GM12878 (cell line): ENCODE measurements around the gene ADD2. TPM values are rescaled to one million over a fixed set of nuclear protein-coding genes. Genes with fewer than 3 reads are reported as not detected.

Experiments
- ATAC-seq: fragments of 200-7000 bp; cut with Tn5 transposase; 3 replicates; pipeline ENCODE4 v1.9.1; 2020; ENCODE audit warnings: mild to moderate bottlenecking, moderate library complexity
- BruUV-seq: library from RNA; stranded (reverse); fragments of 400-500 nt; replicated peaks from 2 replicates; lab custom pipeline; 2021; lab: Mats Ljungman, UMichigan
- CTCF ChIA-PET: fragments of 300-600 bp; sonication (Branson Sonifier 250); formaldehyde crosslinking; extraction: SDS; loops from one replicate; lab custom pipeline; 2021; ENCODE audit warnings: inconsistent platforms; lab: Yijun Ruan, JAX
- POLR2A ChIA-PET: fragments of 350-600 bp; formaldehyde crosslinking; extraction: SDS; loops from one replicate; lab custom pipeline; 2021; ENCODE audit warnings: inconsistent platforms; lab: Charles Lee
- RAD21 ChIA-PET: fragments of 300-600 bp; sonication (Branson Sonifier 250); formaldehyde crosslinking; loops from one replicate; lab custom pipeline; 2023; ENCODE audit warnings: antibody characterized with exemption; ENCODE audit not compliant: unreplicated experiment; lab: Charles Lee
- SMC1A ChIA-PET: fragments of 300-600 bp; sonication (Branson Sonifier 250); formaldehyde crosslinking; loops from one replicate; lab custom pipeline; 2023; ENCODE audit not compliant: unreplicated experiment, uncharacterized antibody; lab: Charles Lee
- DNase-seq: peaks from one replicate; pipeline ENCODE4 v3.0.0-alpha.2; 2011; ENCODE audit warnings: low read depth, low spot score
- FAIRE-seq: peaks from 3 replicates; lab custom pipeline; 2011; peaks lifted over from hg19 to GRCh38; lab: Jason Lieb, UNC
- H2AFZ ChIP-seq: 2 replicates; pipeline ENCODE4 v1.6.0; 2011; ENCODE audit warnings: low read depth, low read length, control low read depth; ENCODE audit not compliant: control insufficient read depth
- H3K27ac ChIP-seq: 2 replicates; pipeline ENCODE4 v1.5.1; 2011; ENCODE audit warnings: control low read depth; ENCODE audit not compliant: control insufficient read depth, insufficient read depth
- H3K27me3 ChIP-seq, 2 experiments: replicated peaks in 1 of 2; 2 replicates each; pipeline versions ENCODE4 v1.6.0 to v1.6.1; 2011; ENCODE audit warnings: low read length in 1 of 2; ENCODE audit not compliant: control insufficient read depth in 2 of 2, insufficient read depth in 2 of 2
- H3K36me3 ChIP-seq, 2 experiments: 2 replicates each; pipeline ENCODE4 v1.5.1; 2011; ENCODE audit warnings: low read length in 1 of 2; ENCODE audit not compliant: control insufficient read depth in 2 of 2, insufficient read depth in 2 of 2
- H3K4me1 ChIP-seq: 2 replicates; pipeline ENCODE4 v1.6.1; 2011; ENCODE audit warnings: mild to moderate bottlenecking, low read length, moderate library complexity, mixed read lengths; ENCODE audit not compliant: control insufficient read depth, insufficient read depth
- H3K4me2 ChIP-seq: 2 replicates; pipeline ENCODE4 v1.6.0; 2011; ENCODE audit warnings: control low read depth; ENCODE audit not compliant: control insufficient read depth, insufficient read depth
- H3K4me3 ChIP-seq: fragments of 200-600 bp; sonication (generic); 2 replicates; pipeline ENCODE4 v1.5.1; 2016
- H3K79me2 ChIP-seq: 2 replicates; pipeline ENCODE4 v1.6.0; 2011; ENCODE audit warnings: low read length; ENCODE audit not compliant: control insufficient read depth, insufficient read depth
- H3K9ac ChIP-seq: 2 replicates; pipeline ENCODE4 v1.8.0; 2011; ENCODE audit warnings: low read length, control low read depth, mixed read lengths; ENCODE audit not compliant: control insufficient read depth, insufficient read depth
- H3K9me3 ChIP-seq: replicated peaks from 3 replicates; pipeline ENCODE4 v1.5.1; 2011; ENCODE audit warnings: mild to moderate bottlenecking, low read length; ENCODE audit not compliant: control insufficient read depth, insufficient read depth
- H4K20me1 ChIP-seq: 2 replicates; pipeline ENCODE4 v1.6.0; 2011; ENCODE audit not compliant: control insufficient read depth, insufficient read depth
- BCLAF1 ChIP-seq: fragments of 450-650 bp; IDR thresholded peaks from 2 replicates; pipeline ENCODE4 v1.6.1; 2017; ENCODE audit warnings: antibody characterized with exemption, mild to moderate bottlenecking, moderate library complexity
- BHLHE40 ChIP-seq, 2 experiments: fragments of 450-650 bp in 1 of 2; IDR thresholded peaks; 2 replicates each; pipeline ENCODE4 v1.6.1; 2011 to 2017; ENCODE audit warnings: low read depth in 2 of 2, borderline replicate concordance in 1 of 2, improper control_type of control experiment in 1 of 2, low read length in 1 of 2, mild to moderate bottlenecking in 1 of 2
- BMI1 ChIP-seq: fragments of 450-650 bp; IDR thresholded peaks from 2 replicates; pipeline ENCODE4 v1.6.1; 2016; ENCODE audit warnings: mild to moderate bottlenecking, moderate library complexity, borderline replicate concordance
- EED ChIP-seq: sonication (generic); IDR thresholded peaks from 2 replicates; pipeline ENCODE4 v1.6.1; 2016; ENCODE audit warnings: antibody characterized with exemption, low read depth
- GABPA ChIP-seq: IDR thresholded peaks from 2 replicates; pipeline ENCODE4 v1.6.1; 2014; ENCODE audit warnings: antibody characterized with exemption, low read depth, mild to moderate bottlenecking, inconsistent platforms
- IKZF1 ChIP-seq: fragments of 450-650 bp; conservative IDR thresholded peaks from 2 replicates; pipeline ENCODE4 v1.6.1; 2017; ENCODE audit warnings: antibody characterized with exemption, mild to moderate bottlenecking
- IRF3 ChIP-seq: fragments of 450-650 bp; IDR thresholded peaks from 2 replicates; pipeline ENCODE4 v1.6.1; 2014; ENCODE audit warnings: mild to moderate bottlenecking
- JUNB ChIP-seq: IDR thresholded peaks from 2 replicates; pipeline ENCODE4 v1.6.1; 2016; ENCODE audit warnings: antibody characterized with exemption, mild to moderate bottlenecking
- MTA2 ChIP-seq: fragments of 450-650 bp; IDR thresholded peaks from 2 replicates; pipeline ENCODE4 v1.6.1; 2016; ENCODE audit warnings: low read depth, mild to moderate bottlenecking, moderate library complexity
- MXI1 ChIP-seq: fragments of 150-350 bp; IDR thresholded peaks from 2 replicates; pipeline ENCODE4 v1.6.1; 2011; ENCODE audit warnings: low read depth, mild to moderate bottlenecking, inconsistent platforms, low read length, improper control_type of control experiment
- MYB ChIP-seq: fragments of 150-350 bp; IDR thresholded peaks from 2 replicates; pipeline ENCODE4 v1.6.1; 2014; ENCODE audit warnings: mild to moderate bottlenecking, low read depth, low read length, borderline replicate concordance
- NFXL1 ChIP-seq: fragments of 450-650 bp; IDR thresholded peaks from 2 replicates; pipeline ENCODE4 v1.6.1; 2017; ENCODE audit warnings: antibody characterized with exemption, mild to moderate bottlenecking, borderline replicate concordance
- POLR2AphosphoS5 ChIP-seq: IDR thresholded peaks from 2 replicates; pipeline ENCODE4 v1.6.1; 2011; ENCODE audit warnings: mild to moderate bottlenecking, low read length, inconsistent platforms
- POU2F2 ChIP-seq: IDR thresholded peaks from 3 replicates; pipeline ENCODE4 v1.6.1; 2011; ENCODE audit warnings: low read depth, mild to moderate bottlenecking, low read length, borderline replicate concordance
- SKIL ChIP-seq: fragments of 450-650 bp; IDR thresholded peaks from 2 replicates; pipeline ENCODE4 v1.6.1; 2017; ENCODE audit warnings: mild to moderate bottlenecking, low read depth, inconsistent platforms; ENCODE audit not compliant: poor library complexity, severe bottlenecking
- SMAD1 ChIP-seq: fragments of 450-650 bp; IDR thresholded peaks from 2 replicates; pipeline ENCODE4 v1.6.1; 2018; ENCODE audit warnings: mild to moderate bottlenecking, low read depth; ENCODE audit not compliant: partially characterized antibody
- SUZ12 ChIP-seq: fragments of 200-600 bp; sonication (generic); IDR thresholded peaks from one replicate; pipeline ENCODE4 v1.6.1; 2018; ENCODE audit warnings: antibody characterized with exemption, mild to moderate bottlenecking; ENCODE audit not compliant: unreplicated experiment
- ZNF217 ChIP-seq: fragments of 450-650 bp; IDR thresholded peaks from 2 replicates; pipeline ENCODE4 v1.6.1; 2017; ENCODE audit warnings: antibody characterized with exemption, mild to moderate bottlenecking
- WGBS: methylation state at CpG from one replicate; pipeline ENCODE4 v1.1.6; 2016; ENCODE audit warnings: low lambda C conversion rate; ENCODE audit not compliant: insufficient replicate concordance, insufficient coverage; ENCODE audit errors: missing lambda C conversion rate; 5-methylcytosine and 5-hydroxymethylcytosine counted together
- in situ Hi-C: fragments of 300-500 bp; cut with MboI; formaldehyde crosslinking; loops from 9 replicates; pipeline ENCODE4 v1.14.3; 2018; ENCODE audit warnings: mixed read lengths
- intact Hi-C: fragments of 100-400 bp; cut with micrococcal nuclease; formaldehyde crosslinking; loops from one replicate; pipeline ENCODE4 v1.14.2; 2022; ENCODE audit not compliant: unreplicated experiment
- polyA plus RNA-seq, 11 experiments: library from polyadenylated mRNA; depleted of rRNA in 4 of 11; unstranded in 6 of 11; stranded (reverse) in 5 of 11; fragments of >200 nt; fragmentation: Nextera tagmentation in 4 of 11; fragmentation: Illumina TruSeq in 1 of 11; extraction: Ambion mirVana in 4 of 11; extraction: Trizol in 1 of 11; gene quantifications; 1 replicate in 1 of 11; 2 replicates in 10 of 11; pipeline versions ENCODE4 v1.2.1 to v1.2.3, GENCODE V29; 2011 to 2016; ENCODE audit warnings: inconsistent platforms in 2 of 11, missing spikeins in 2 of 11, low read depth in 1 of 11
- total RNA-seq, 4 experiments: library from RNA; depleted of rRNA in 3 of 4; stranded (reverse); fragments of >200 nt in 3 of 4; fragmentation: Illumina TruSeq in 1 of 4; extraction: Trizol in 1 of 4; gene quantifications; 2 replicates each; pipeline versions ENCODE4 v1.2.1 to v1.2.3, GENCODE V29; 2013 to 2021

The ADD2 gene
- total and polyA plus RNA-seq, 10 of the 15 experiments (the other 5 are each of a cell fraction or from before 2014, with no cell fraction given), result 0.05 to 0.13 (median 0.08) TPM; not detected in 7

GRCh38 chr2:70728128-70728527 is 39.9 kb downstream of the ADD2 start (continued):
- no peak for TF ChIP-seq SKIL
- no peak for TF ChIP-seq BMI1
- TF ChIP-seq SMAD1, result no peak
- TF ChIP-seq POU2F2, result no peak
- no peak for TF ChIP-seq POLR2AphosphoS5
- no peak for TF ChIP-seq EED
- no peak for TF ChIP-seq IRF3
- no peak for TF ChIP-seq GABPA
- no peak for TF ChIP-seq JUNB

- H3K79me2 ChIP-seq, result no peaks in the 10 kb centered on the region
- H4K20me1 ChIP-seq, result no peaks in the 10 kb centered on the region
- POLR2A ChIA-PET, result no interaction called here
- no peaks in the 10 kb centered on the region for H3K36me3 ChIP-seq
- H3K4me3 ChIP-seq, result no peak overlapping the region
- FAIRE-seq, result no peak
- intact Hi-C loops, result no loop called here
- H3K4me2 ChIP-seq, result no peak overlapping the region
- H3K9ac ChIP-seq, result no peak overlapping the region
- no peak for ATAC-seq
- H3K27me3 ChIP-seq, result no peaks in the 10 kb centered on the region; a peak in 1 of 4 replicates
- 34% methylated on average over 11 of the region's 11 CpGs for WGBS
- H3K27ac ChIP-seq, result no peak overlapping the region
- RAD21 ChIA-PET, result no interaction called here
- no peaks in the 10 kb centered on the region for H3K4me1 ChIP-seq
- H3K9me3 ChIP-seq, result no peaks in the 10 kb centered on the region
- BruUV-seq, result no TSS peak
- SMC1A ChIA-PET, result no interaction called here
- no peak overlapping the region for H2AFZ ChIP-seq
- DNase-seq, result no peak
- in situ Hi-C loops, result no loop called here
- CTCF ChIA-PET, result no interaction called here
- no peak for TF ChIP-seq BHLHE40 (IDR thresholded peaks at IDR 0.05; ENCODE audit: borderline replicate concordance in 1 of 2, low read depth in 2 of 2, low read length in 1 of 2)
- no peak for TF ChIP-seq MYB
- TF ChIP-seq SUZ12, result no peak
- TF ChIP-seq BCLAF1, result no peak
- TF ChIP-seq NFXL1, result no peak
- TF ChIP-seq MXI1, result no peak
- no peak for TF ChIP-seq ZNF217
- no peak for TF ChIP-seq IKZF1
- no peak for TF ChIP-seq MTA2
Observed at GRCh38 chr2:70726947-70727725, 40.9 kb downstream of the ADD2 start.
